HL-60/S4 treated with retinoic acid at 250 ng/mL for 4 days and 3 days (cell line): ENCODE data around the gene SIAE.

Experiments
- in situ Hi-C: fragments of 300-500 bp; cut with MboI; formaldehyde crosslinking; loops from 2 replicates; pipeline ENCODE4 v1.7.0; 2022; ENCODE audit warnings: low sequenced_read_pairs

Gene SIAE

GRCh38 chr11:124584681-124585372 is 88.7 kb downstream of the SIAE start:
- in situ Hi-C loops: no loop called here

- in situ Hi-C loops: no loop called here
These were observed 89.8 kb downstream of the SIAE start for GRCh38 chr11:124583781-124584180.
